ENCODE measurements around the gene APOL3. TPM values are rescaled to one million over a fixed set of nuclear protein-coding genes. Genes with fewer than 3 reads are reported as not detected.
"Not testable (repeated sequence)": the region's sequence is repeated elsewhere in the genome, so short reads cannot be mapped to it uniquely, and the experiment has no call there.

Gene APOL3, protein sequence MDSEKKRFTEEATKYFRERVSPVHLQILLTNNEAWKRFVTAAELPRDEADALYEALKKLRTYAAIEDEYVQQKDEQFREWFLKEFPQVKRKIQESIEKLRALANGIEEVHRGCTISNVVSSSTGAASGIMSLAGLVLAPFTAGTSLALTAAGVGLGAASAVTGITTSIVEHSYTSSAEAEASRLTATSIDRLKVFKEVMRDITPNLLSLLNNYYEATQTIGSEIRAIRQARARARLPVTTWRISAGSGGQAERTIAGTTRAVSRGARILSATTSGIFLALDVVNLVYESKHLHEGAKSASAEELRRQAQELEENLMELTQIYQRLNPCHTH
- 100 to 1,000 TPM in 1 of 2 donors, 10 to 100 TPM in 1; 99.3 to 118 TPM for total RNA-seq

- H3K27me3 Mint-ChIP-seq: no peaks in the 10 kb centered on the region
- H3K4me1 Mint-ChIP-seq: peaks cover 67% of the 10 kb centered on the region
- peak; percentile 60 for ATAC-seq (replicated peaks)
- no peaks in the 10 kb centered on the region for H3K9me3 Mint-ChIP-seq
- H3K27ac Mint-ChIP-seq: peak within 1 kb of the TSS; percentile 99
- peak within 1 kb of the TSS; percentile 98 for H3K4me3 Mint-ChIP-seq
- peaks cover 40% of the 10 kb centered on the region for H3K36me3 Mint-ChIP-seq (ENCODE audit: low read depth)
Observed at GRCh38 chr22:36160499-36160942, at the start of gene APOL3. TSS of gene APOL3 (minus strand) at chr22:36160755. CDS start at chr22:36149055, 11,700 bp downstream.

- H3K9me3 Mint-ChIP-seq: peaks cover 3% of the 10 kb centered on the region
- no peaks in the 10 kb centered on the region for H3K36me3 Mint-ChIP-seq (ENCODE audit: low read depth)
- H3K4me1 Mint-ChIP-seq: no peaks in the 10 kb centered on the region
- H3K27ac Mint-ChIP-seq: no peak overlapping the region
- H3K27me3 Mint-ChIP-seq: peaks cover 30% of the 10 kb centered on the region
- ATAC-seq (replicated peaks): no peak
- H3K4me3 Mint-ChIP-seq: no peak overlapping the region
Observed at GRCh38 chr22:36210224-36210623, 49.7 kb upstream of the APOL3 start.

GRCh38 chr22:36209488-36209908 is 48.9 kb upstream of the APOL3 start:
- H3K4me3 Mint-ChIP-seq; ATAC-seq (replicated peaks); H3K36me3 Mint-ChIP-seq (ENCODE audit: low read depth); H3K9me3 Mint-ChIP-seq; H3K4me1 Mint-ChIP-seq; H3K27ac Mint-ChIP-seq: not testable (repeated sequence)
- H3K27me3 Mint-ChIP-seq: peaks cover 27% of the 10 kb centered on the region

DNA sequence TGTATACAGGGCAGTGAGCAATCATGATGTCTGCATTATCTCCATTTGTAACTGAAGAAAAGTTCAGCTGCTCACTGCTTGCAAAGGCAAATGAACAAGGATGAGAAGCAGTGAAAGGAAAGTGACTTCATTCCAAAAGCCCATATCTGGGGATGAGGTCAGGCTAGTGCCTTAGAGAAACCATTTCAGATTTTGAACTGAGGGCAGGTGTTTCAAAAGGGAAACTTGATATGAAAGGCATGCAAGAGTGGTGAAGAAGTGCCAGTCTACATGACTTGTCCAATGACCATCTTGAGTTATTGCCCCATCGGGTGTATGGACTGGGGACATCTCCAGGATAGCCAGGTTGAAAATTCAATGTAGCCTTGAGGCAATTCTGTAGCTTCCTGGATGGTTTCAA is 48.4 kb upstream of the APOL3 start:
- H3K4me1 Mint-ChIP-seq: no peaks in the 10 kb centered on the region

GRCh38 chr22:36208162-36208765 is 47.7 kb upstream of the APOL3 start:
- Mint-ChIP-seq H3K27me3 (peaks cover 25% of the 10 kb centered on the region), H3K36me3 (ENCODE audit: low read depth) (no peaks in the 10 kb centered on the region), H3K27ac (no peak overlapping the region), H3K4me1 (no peaks in the 10 kb centered on the region), H3K9me3 (peaks cover 3% of the 10 kb centered on the region), H3K4me3 (no peak overlapping the region)
- no peak for ATAC-seq (replicated peaks)

More for the DNA sequence above, 48.4 kb upstream of the APOL3 start:
- Mint-ChIP-seq H3K36me3 (ENCODE audit: low read depth) (no peaks in the 10 kb centered on the region), H3K27me3 (peaks cover 27% of the 10 kb centered on the region), H3K4me3 (no peak overlapping the region), H3K9me3 (peaks cover 3% of the 10 kb centered on the region), H3K27ac (no peak overlapping the region)
- no peak for ATAC-seq (replicated peaks)

DNA sequence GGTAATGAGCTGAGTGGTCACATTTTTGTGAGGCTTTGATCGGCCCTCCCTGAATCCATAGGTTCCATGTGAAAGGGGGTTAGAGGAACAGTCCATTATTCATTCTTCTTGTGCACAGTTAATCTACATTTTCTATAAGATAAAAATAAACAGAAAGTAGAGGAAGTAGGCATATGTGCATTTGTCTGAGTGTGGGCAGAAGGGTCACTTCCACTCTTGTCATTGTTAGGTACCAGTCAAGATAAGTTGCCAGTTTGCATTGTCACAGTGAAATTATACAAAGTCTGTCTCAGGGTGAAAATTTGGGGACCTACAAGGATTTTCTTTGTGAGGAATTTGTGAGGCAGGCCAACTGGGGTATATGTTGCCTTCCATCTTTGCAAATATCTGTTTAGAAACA is 45.7 kb upstream of the APOL3 start:
- no peaks in the 10 kb centered on the region for H3K4me1 Mint-ChIP-seq
- no peak overlapping the region for H3K27ac Mint-ChIP-seq
- peaks cover 3% of the 10 kb centered on the region for H3K9me3 Mint-ChIP-seq
- H3K4me3 Mint-ChIP-seq: no peak overlapping the region
- H3K36me3 Mint-ChIP-seq (ENCODE audit: low read depth): no peaks in the 10 kb centered on the region
- no peak for ATAC-seq (replicated peaks)
- H3K27me3 Mint-ChIP-seq: peaks cover 19% of the 10 kb centered on the region

DNA sequence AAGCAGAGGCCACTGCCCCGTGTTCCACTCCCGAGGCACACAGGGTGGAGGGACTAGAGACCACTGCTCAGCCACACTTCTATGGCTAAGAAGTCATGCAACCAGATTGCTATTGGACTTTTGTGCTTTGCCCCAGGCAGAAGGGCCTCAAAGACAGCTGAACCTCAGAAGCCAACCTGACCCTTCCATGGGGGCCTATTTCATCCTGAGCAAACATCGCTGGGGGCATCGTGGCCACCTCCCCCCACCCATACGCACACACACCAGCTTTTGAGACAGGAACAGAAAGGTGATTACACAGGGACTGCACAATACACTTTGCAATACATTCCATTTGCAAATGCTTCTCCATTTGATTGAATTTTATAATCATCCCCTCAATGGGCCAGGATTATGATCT is 45.0 kb upstream of the APOL3 start:
- ATAC-seq (replicated peaks); H3K4me1 Mint-ChIP-seq; H3K27ac Mint-ChIP-seq: not testable (repeated sequence)

GRCh38 chr22:36204632-36205015 is 44.1 kb upstream of the APOL3 start:
- peaks cover 3% of the 10 kb centered on the region for H3K9me3 Mint-ChIP-seq
- peaks cover 22% of the 10 kb centered on the region for H3K27me3 Mint-ChIP-seq
- no peaks in the 10 kb centered on the region for H3K36me3 Mint-ChIP-seq (ENCODE audit: low read depth)
- no peak for ATAC-seq (replicated peaks)
- H3K27ac Mint-ChIP-seq: no peak overlapping the region
- no peak overlapping the region for H3K4me3 Mint-ChIP-seq
- H3K4me1 Mint-ChIP-seq: no peaks in the 10 kb centered on the region

More for the DNA sequence above, 45.0 kb upstream of the APOL3 start:
- H3K36me3 Mint-ChIP-seq (ENCODE audit: low read depth); H3K9me3 Mint-ChIP-seq; H3K4me3 Mint-ChIP-seq: not testable (repeated sequence)
- peaks cover 22% of the 10 kb centered on the region for H3K27me3 Mint-ChIP-seq

DNA sequence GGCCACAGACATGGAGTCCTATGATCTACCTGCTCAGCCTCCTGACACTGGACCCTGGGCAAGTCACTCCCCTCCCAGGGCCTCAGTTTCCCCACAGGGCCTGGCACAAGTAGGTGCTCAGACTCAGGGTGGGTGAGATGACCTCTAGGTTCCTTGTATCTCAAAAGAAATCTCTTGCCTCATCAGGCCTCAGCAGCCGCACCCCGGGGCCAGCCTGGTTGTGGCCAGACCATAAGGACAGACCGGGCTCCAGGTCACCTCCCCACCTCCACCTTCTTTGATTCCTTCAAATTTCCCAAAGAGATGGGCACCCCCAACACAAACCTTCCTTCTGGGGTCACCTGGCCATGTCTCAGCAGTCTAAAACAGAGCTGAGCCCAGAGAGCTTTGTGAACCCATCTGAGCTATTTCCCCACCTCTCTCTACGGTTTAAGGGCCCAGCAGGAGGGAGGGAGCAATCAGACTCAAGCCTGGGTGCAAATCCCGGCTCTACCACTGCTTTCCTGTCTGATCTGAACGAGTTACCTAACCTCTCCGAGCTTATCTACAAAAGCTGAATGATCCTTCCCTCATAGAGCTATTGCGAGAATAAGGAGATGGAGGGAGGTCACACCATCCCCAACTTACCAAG is 43.6 kb upstream of the APOL3 start:
- Mint-ChIP-seq H3K4me1 (no peaks in the 10 kb centered on the region), H3K9me3 (peaks cover under 1% of the 10 kb centered on the region), H3K27me3 (peaks cover 18% of the 10 kb centered on the region), H3K4me3 (no peak overlapping the region), H3K36me3 (ENCODE audit: low read depth) (no peaks in the 10 kb centered on the region), H3K27ac (no peak overlapping the region)
- no peak for ATAC-seq (replicated peaks)

- ATAC-seq (replicated peaks); H3K4me1 Mint-ChIP-seq; H3K36me3 Mint-ChIP-seq (ENCODE audit: low read depth); H3K9me3 Mint-ChIP-seq; H3K4me3 Mint-ChIP-seq; H3K27ac Mint-ChIP-seq: not testable (repeated sequence)
- peaks cover 12% of the 10 kb centered on the region for H3K27me3 Mint-ChIP-seq
Observed at GRCh38 chr22:36203441-36203840, 42.9 kb upstream of the APOL3 start.

GRCh38 chr22:36202906-36203305 is 42.4 kb upstream of the APOL3 start:
- H3K27me3 Mint-ChIP-seq; H3K4me1 Mint-ChIP-seq; H3K27ac Mint-ChIP-seq; H3K4me3 Mint-ChIP-seq; H3K36me3 Mint-ChIP-seq (ENCODE audit: low read depth); H3K9me3 Mint-ChIP-seq; ATAC-seq (replicated peaks): not testable (repeated sequence)

- peaks cover 10% of the 10 kb centered on the region for H3K27me3 Mint-ChIP-seq
- peaks cover 4% of the 10 kb centered on the region for H3K4me1 Mint-ChIP-seq
- H3K9me3 Mint-ChIP-seq: no peaks in the 10 kb centered on the region
- H3K36me3 Mint-ChIP-seq (ENCODE audit: low read depth): no peaks in the 10 kb centered on the region
- H3K4me3 Mint-ChIP-seq: no peak within 1 kb of the TSS
- ATAC-seq (replicated peaks): no peak
- no peak within 1 kb of the TSS for H3K27ac Mint-ChIP-seq
Observed at GRCh38 chr22:36201630-36202319, 41.2 kb upstream of the APOL3 start, which contains the start of gene APOL4. TSS of gene APOL4 (minus strand) at chr22:36201809. CDS start at chr22:36201734, 75 bp downstream.

DNA sequence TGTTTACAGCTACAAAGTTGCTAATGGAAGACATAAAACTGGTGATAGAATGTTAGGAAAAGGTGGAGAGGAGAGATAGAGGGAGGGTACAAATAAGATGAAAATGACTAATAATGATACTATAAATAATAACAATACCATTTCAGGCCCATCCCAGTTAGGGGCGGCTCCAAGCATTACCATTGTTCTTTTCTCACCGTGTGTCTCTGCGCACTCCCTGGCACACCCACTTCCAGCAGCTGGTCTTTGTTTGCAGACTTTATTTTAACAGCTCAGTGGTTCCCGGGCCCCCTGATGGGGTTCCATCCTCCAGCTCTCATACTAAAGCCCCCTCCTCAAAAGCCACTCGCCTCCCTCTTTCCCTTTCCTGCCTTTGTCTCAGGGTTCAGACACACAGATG is 40.5 kb upstream of the APOL3 start:
- H3K27me3 Mint-ChIP-seq; H3K9me3 Mint-ChIP-seq; H3K4me3 Mint-ChIP-seq; H3K36me3 Mint-ChIP-seq (ENCODE audit: low read depth); H3K4me1 Mint-ChIP-seq; ATAC-seq (replicated peaks); H3K27ac Mint-ChIP-seq: not testable (repeated sequence)

DNA sequence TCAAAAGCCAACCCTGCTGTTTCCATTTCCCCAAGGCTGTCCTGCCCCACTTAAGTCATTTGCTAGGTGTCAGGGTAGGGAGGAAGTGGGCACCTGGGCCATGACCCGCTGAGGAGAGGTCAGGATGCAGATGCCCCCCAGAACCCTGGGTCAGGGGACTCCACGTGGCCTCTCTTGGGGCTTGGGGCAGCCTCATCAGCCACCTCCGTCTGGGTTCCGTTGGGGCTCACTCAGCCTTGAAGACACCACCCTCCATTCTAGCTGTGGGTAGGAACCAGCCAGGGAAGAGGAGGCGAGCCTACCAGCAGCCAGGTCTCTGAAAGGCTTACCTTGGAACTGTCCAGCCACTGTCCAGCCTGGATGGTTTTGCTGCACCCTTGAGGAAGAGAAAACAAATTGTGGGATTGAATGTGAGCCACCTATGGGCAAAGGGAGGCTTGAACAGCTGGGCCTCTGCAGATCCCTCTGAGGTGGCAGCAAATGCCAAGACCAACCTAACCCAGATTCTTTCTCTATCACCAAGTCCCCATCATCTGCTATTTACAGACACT is 38.5 kb upstream of the APOL3 start:
- Mint-ChIP-seq H3K27me3 (peaks cover 10% of the 10 kb centered on the region), H3K27ac (no peak overlapping the region)

More for the DNA sequence above, 38.5 kb upstream of the APOL3 start:
- ATAC-seq (replicated peaks): no peak
- no peak overlapping the region for H3K4me3 Mint-ChIP-seq
- H3K4me1 Mint-ChIP-seq: peaks cover 4% of the 10 kb centered on the region
- no peaks in the 10 kb centered on the region for H3K36me3 Mint-ChIP-seq (ENCODE audit: low read depth)
- H3K9me3 Mint-ChIP-seq: no peaks in the 10 kb centered on the region
